C4-2B (cell line): Measurements from ENCODE around the gene SLCO2A1.

Experiments used
- CTCF ChIP-seq: fragments of 450-650 bp; conservative IDR thresholded peaks from 2 replicates; pipeline ENCODE4 v1.5.1; 2017; ENCODE audit warnings: mild to moderate bottlenecking
- ZFX ChIP-seq: fragments of 450-650 bp; IDR thresholded peaks from 2 replicates; pipeline ENCODE4 v1.6.1; 2017

- TF ChIP-seq CTCF (no peak), ZFX (no peak)
These were observed 49.2 kb downstream of the SLCO2A1 start for GRCh38 chr3:133980550-133980949.
